Endothelial cell of umbilical vein (primary cell): ENCODE data around the gene STUM.

Experiments
- CTCF ChIP-seq, 2 donors: IDR thresholded peaks; 1 replicate in 1 of 2; 2 replicates in 1 of 2; pipeline ENCODE4 v1.5.1; 2011; ENCODE audit warnings: low read length in 2 of 2, mild to moderate bottlenecking in 2 of 2, moderate library complexity in 2 of 2, control low read depth in 1 of 2, inconsistent platforms in 1 of 2, low read depth in 1 of 2; ENCODE audit not compliant: insufficient read depth in 1 of 2; ENCODE audit errors: extremely low read depth in 1 of 2
- EZH2 ChIP-seq: IDR thresholded peaks from 2 replicates; pipeline ENCODE4 v1.6.1; 2012; ENCODE audit warnings: borderline replicate concordance, low read depth, mild to moderate bottlenecking, moderate library complexity, low read length, inconsistent platforms; ENCODE audit not compliant: severe bottlenecking
- MAX ChIP-seq: IDR thresholded peaks from 2 replicates; pipeline ENCODE4 v1.6.1; 2011; ENCODE audit not compliant: insufficient read depth, insufficient read length
- POLR2A ChIP-seq: IDR thresholded peaks from 2 replicates; pipeline ENCODE4 v1.6.1; 2012; ENCODE audit warnings: low read depth, mild to moderate bottlenecking, control low read depth, low read length
- POLR2AphosphoS5 ChIP-seq: IDR thresholded peaks from 2 replicates; pipeline ENCODE4 v1.6.1; 2012; ENCODE audit warnings: low read depth, mild to moderate bottlenecking, control low read depth, low read length, moderate library complexity; ENCODE audit not compliant: insufficient read depth

DNA sequence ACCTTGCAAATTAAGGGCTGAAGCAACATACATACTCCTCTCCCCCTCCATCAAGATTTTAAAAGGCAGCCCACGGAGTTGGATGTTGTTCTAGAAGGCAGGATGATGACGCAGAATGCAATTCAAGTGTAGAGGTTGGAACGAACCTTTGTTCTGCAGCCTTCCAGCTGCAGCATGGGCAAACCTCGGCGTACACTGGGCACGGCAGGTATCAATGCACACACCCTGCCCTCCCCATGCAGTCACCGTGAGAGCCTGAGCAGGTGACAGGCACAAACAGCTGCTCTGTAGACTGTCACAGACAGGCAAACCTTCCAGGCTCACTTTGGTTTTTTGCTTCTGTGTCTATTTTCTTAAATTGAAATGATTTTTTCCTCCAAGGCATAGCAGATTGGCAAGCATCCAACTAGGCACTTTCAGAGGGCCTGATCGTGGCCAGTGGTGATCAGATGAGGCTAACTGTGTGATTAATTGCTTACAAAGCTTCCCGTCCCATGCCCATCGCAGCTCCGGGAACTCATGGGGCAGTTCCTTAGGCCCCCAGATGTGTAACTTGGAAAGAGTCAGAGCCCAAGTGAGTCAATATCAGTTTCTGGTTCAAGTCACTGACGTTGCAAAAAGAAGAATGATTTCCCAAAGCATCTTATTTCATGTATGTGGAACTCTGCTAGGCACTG is 108.2 kb downstream of the STUM start:
- TF ChIP-seq CTCF (IDR thresholded peaks at IDR 0.05; ENCODE audit: extremely low read depth in 1 of 2, insufficient read depth in 1 of 2, low read depth in 1 of 2, low read length in 2 of 2): no peak
- TF ChIP-seq POLR2AphosphoS5: no peak
- TF ChIP-seq EZH2: no peak
- TF ChIP-seq POLR2A: no peak
- TF ChIP-seq MAX: no peak
